ENCODE measurements around the gene RSPH1.

DNA sequence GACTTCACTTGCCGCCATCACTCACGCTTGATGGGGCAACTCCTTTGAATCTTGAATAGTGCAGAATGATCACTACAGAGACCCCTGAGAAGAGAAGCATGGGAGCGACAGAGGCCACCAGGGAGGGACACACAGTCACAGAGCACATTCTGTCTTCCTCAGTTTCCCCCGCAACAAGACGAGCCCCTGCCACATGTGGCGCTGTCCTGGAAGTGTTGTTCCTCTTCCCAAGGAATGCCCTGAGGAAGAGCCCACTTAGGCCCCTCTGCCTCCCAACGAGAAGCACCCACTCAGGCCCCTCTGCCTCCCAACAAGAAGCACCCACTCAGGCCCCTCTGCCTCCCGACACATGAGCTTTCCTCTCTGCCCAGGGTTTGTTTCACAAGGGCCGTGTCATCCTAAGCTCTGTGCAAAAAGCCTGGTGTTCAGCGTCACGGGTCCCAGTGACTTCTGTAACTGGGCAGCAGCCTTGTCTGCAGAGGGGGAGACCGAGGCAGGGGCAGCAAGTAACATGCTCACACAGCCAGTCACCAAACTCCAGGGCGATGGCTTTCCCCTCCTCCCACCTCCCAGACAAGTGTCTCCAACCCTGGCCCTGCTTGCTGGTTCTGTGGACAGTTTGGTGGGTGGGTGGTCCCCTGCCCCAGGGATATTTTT is 37.4 kb upstream of the RSPH1 start:
- TF ChIP-seq ZNF274 (IDR thresholded peaks at IDR 0.05; ENCODE audit: low read depth, low read length) = no peak
- no peak for TF ChIP-seq SUZ12 (IDR thresholded peaks at IDR 0.05; ENCODE audit: extremely low read depth, insufficient read depth, insufficient read length)

Data from NT2/D1 (cell line).